Skin epidermis (tissue), 12 donors: ENCODE measurements around the gene VPS13C.
"Not testable (repeated sequence)": the region's sequence is repeated elsewhere in the genome, so short reads cannot be mapped to it uniquely, and the experiment has no call there.

Experiments
- H3K27ac ChIP-seq, 21 experiments: fragments of 200-600 bp; sonication (generic) in 11 of 21; one replicate each; pipeline ENCODE4 v1.5.0; 2020; ENCODE audit warnings: mild to moderate bottlenecking in 3 of 21, inconsistent platforms in 2 of 21, moderate library complexity in 2 of 21
- H3K4me3 ChIP-seq, 7 experiments: fragments of 200-600 bp; sonication (generic) in 2 of 7; one replicate each; pipeline ENCODE4 v1.5.0; 2020; ENCODE audit warnings: inconsistent platforms in 2 of 7, mild to moderate bottlenecking in 2 of 7, moderate library complexity in 1 of 7

The VPS13C gene

DNA sequence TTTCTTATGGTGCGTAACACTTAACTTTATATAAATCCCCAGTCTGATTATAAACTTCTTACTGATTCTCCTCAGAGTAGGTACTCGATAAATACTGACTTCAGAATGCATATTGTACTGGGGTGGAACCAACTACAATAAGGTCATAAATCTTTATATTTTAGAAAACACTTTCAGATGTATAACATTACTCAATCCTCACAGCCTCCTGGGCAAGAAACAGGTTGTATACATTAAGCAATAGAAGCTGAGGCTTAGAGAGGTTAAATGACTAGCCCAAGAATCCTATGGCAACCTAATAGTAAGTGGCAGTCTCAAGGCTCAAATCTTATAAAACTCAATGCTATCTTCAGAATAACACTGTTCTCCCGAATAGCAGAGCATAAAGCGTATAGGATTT lies 9.1 kb downstream of the VPS13C start:
- Histone ChIP-seq H3K27ac (no peak overlapping the region), H3K4me3 (no peak overlapping the region)

DNA sequence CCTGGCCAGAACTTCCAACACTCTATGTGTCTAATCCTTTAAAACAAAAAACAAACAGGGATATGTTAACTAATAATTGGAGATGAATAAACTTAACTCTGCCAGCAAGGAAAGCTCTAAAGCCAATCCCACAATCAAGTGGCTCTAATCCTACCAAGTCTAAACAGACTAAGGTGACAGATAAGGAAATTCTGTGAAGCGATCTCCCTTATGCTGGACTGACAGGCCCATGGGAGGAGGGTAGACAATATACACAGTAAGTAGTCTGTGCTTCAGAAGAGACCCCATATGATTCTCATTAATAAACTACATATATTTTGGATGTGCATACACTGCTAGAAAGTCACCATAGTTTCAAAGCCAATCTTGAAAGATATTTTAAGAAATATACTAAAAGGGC lies 10.1 kb downstream of the VPS13C start:
- H3K4me3 ChIP-seq: no peak overlapping the region
- H3K27ac ChIP-seq: no peak overlapping the region

GRCh38 chr15:62048254-62048653 lies 12.0 kb downstream of the VPS13C start:
- not testable (repeated sequence) for H3K4me3 ChIP-seq, H3K27ac ChIP-seq

DNA sequence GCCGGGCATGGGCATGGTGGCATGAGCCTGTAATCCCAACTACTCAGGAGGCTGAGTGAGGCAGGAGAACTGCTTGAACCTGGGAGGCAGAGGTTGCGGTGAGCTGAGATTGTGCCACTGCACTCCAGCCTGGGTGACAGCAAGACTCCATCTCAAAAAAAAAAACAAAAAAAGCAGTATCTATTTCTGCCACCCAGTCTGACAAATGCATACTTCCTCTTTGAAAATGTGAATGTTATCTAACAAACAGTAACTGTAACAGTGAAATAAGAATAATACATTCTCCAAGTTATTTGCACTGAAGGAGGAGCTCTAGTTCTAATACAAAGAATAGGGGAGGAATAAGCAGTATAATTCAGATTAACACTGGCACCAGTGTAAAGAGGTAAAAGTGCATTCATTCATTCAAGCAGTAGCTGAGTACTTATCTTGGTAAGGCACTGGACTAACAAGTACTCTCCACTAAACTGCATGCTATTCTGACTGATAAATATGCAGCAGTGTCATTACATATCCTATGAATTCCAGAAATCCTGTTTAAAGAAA lies 12.9 kb downstream of the VPS13C start:
- Histone ChIP-seq H3K27ac (no peak overlapping the region), H3K4me3 (no peak overlapping the region)

- no peak overlapping the region for H3K27ac ChIP-seq
- no peak overlapping the region for H3K4me3 ChIP-seq
Observed at GRCh38 chr15:62046078-62046743, 14.0 kb downstream of the VPS13C start.

GRCh38 chr15:62035256-62035924 lies 24.9 kb downstream of the VPS13C start:
- Histone ChIP-seq H3K27ac (peak overlapping the region in 1 of 21 experiments; percentile 46), H3K4me3 (no peak overlapping the region)

DNA sequence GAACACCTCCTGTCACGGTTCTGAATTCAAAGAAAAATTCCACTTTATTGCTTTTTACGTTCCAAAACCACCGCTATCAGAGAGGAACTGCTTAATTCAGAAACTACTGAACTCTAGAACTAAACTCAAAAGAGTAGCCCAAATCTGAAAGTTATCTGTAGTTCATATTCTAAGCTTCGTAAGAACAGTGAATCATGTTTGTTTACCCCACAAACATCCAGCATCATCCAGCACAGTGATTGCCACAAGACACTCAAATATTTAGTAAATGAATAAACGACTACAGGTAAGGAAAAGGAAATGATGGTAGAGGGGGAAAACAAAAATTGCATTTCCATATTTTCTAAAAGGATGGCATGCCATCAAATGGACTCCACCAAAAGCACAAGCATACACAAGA lies 32.3 kb downstream of the VPS13C start:
- no peak overlapping the region for H3K4me3 ChIP-seq
- H3K27ac ChIP-seq: peak overlapping the region in 1 of 21 experiments; percentile 12

GRCh38 chr15:62027263-62027565 lies 33.0 kb downstream of the VPS13C start:
- peak overlapping the region in 1 of 21 experiments; percentile 12 for H3K27ac ChIP-seq
- no peak overlapping the region for H3K4me3 ChIP-seq

DNA sequence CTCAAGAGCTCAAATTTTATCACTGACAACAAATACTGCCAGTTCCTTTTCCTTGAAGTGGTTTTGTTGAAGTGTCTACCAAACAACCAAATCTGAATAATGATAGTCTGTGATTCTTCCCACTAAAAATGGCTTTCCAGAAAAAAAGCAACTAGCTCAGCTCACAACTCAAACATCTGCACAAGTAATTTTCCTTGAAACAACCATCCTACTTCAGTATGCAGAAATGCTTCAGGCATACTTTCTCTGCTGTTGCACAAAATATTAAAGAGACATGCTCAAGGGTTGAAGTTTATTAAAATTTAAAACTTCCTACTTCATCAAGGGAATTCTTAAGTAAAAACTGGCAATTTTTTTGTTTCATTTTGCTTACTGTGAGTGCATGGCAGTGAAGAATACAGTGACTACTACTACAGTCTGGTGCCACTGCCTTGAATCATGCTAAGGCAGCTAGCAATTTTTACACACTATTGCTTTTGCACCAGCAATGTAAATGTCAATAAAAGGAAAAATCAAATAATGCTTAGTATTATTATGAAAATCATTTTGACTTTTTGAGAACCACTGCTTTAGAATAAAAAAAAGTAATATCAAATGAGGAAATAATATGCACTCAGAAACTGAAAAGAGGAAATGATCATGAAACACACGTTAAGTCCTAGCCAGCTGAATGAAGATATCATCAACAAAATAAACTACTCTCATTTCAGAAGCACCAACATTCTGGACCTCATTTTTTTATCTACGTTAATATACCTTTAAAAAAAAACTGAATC lies 33.6 kb downstream of the VPS13C start:
- no peak overlapping the region for H3K4me3 ChIP-seq
- peak overlapping the region in 1 of 21 experiments; percentile 45 for H3K27ac ChIP-seq

DNA sequence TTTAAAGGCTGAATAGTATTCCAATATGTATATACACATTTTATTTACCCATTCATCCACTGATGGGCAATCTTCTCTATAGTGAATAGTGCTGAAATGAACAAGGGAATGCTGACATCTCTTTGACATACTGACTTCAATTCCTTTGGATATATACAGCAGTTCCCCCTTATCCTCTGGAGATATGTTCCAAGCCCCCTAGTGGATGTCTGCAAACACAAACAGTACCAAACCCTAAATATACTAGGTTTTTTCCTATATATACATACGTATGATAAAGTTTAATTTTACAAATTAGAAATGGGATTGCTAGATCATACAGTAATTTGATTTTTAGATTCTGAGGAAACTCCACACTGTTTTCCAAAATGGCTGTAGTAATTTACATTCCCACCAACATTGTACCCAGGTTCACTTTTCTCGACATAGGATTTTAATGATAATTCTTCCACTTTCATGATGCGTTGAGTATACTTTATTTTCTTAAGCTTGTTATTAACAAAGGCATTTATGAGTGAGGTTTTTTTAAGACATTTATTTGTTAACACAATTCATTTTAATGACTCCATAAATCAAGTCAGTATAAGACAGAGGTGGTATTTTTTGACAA lies 38.2 kb downstream of the VPS13C start:
- Histone ChIP-seq H3K27ac (no peak overlapping the region), H3K4me3 (no peak overlapping the region)

- Histone ChIP-seq H3K27ac (no peak overlapping the region), H3K4me3 (no peak overlapping the region)
Observed at GRCh38 chr15:62020576-62021160, 39.6 kb downstream of the VPS13C start.

GRCh38 chr15:62005354-62005753 lies 54.9 kb downstream of the VPS13C start:
- H3K27ac ChIP-seq, H3K4me3 ChIP-seq: not testable (repeated sequence)

DNA sequence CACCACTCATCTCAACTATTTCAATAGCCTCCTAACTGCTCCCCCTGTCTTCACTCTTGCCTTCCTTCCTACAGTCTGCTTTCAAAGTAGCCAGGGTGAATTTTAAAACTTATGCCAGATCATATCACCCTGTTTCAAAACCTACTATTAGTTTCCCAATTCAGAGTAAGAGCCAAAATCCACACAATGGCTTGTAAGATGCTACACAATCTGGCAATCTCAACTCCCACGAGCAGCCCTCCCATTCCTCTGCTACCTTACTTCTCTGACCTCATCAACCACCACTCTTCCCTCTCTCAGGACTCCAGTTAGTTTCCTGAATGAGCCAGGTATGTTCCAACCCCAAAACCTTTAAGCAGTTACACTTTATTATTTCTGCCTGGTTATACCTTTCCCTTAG lies 62.5 kb downstream of the VPS13C start:
- H3K4me3 ChIP-seq: no peak overlapping the region
- no peak overlapping the region for H3K27ac ChIP-seq

GRCh38 chr15:61996056-61996635 lies 64.1 kb downstream of the VPS13C start:
- Histone ChIP-seq H3K4me3 (no peak overlapping the region), H3K27ac (no peak overlapping the region)

GRCh38 chr15:61994216-61994615 lies 66.0 kb downstream of the VPS13C start:
- Histone ChIP-seq H3K27ac (no peak overlapping the region), H3K4me3 (no peak overlapping the region)

- Histone ChIP-seq H3K27ac (no peak overlapping the region), H3K4me3 (no peak overlapping the region)
Observed at GRCh38 chr15:61992518-61992917, 67.7 kb downstream of the VPS13C start.

GRCh38 chr15:61989667-61990066 lies 70.6 kb downstream of the VPS13C start:
- H3K27ac ChIP-seq: no peak overlapping the region

DNA sequence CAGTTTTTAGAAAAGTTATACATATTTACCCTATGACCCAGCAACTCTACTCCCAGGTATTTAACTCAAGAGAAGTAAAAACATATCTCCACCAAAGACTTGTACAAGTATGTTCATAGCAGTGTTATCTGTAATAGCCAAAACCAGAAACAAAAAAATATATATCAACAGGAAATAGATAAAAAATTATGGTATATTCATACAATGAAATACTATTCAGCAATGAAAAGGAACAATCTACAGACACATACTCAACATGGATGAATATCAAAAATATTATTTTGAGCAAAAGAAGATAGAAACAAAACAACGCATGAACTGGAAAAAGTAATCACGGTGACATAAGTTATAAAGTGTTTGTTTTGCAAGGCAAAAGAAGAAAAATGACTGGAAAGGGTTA lies 72.4 kb downstream of the VPS13C start:
- Histone ChIP-seq H3K27ac (no peak overlapping the region), H3K4me3 (no peak overlapping the region)

More at GRCh38 chr15:61989667-61990066, 70.6 kb downstream of the VPS13C start:
- no peak overlapping the region for H3K4me3 ChIP-seq

DNA sequence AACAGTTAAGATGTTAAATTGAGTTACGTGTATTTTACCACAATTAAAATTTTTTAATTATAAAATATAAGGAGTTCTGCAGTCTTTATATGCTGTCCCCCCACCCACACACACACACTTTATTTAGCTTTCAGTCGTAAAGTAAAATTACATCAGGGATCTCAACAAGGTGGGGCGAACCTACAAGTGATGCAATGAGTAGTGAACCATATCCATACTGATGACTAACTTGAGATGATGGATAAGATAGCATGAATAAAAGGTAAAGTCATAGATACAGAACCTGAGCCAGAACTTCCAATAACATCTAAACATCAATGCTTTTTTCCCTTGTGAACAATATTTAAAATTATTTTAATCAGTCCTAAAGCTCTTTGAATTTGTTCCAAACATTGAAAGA lies 77.2 kb downstream of the VPS13C start:
- Histone ChIP-seq H3K4me3 (no peak overlapping the region), H3K27ac (no peak overlapping the region)

DNA sequence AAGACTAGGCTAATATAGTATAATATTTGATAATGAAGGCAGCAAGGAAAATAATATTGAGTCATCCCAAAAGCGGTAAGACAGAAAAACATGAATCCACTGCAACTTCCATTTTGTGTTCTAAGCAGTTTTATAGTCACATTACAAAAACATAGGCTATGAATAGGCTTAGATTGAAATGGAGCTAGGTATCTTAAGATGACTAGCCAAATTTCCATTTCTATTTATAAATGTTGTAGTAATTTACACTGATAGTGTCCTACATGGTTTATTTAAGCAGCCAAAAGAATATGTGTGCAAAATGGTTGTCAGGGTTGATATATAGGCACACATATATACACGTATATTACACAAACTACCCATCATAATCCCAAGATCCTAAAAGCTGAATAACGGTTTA lies 82.0 kb downstream of the VPS13C start:
- Histone ChIP-seq H3K4me3 (no peak overlapping the region), H3K27ac (no peak overlapping the region)
